DMS114 treated with DMSO at 0.1 percent for 48 hours (cell line): ENCODE data around the gene ZNF543.

Experiments
- DNase-seq: peaks from one replicate; lab custom pipeline; 2025; ENCODE audit not compliant: unreplicated experiment; lab: John Stamatoyannopoulos, UW

ZNF543 gene

DNA sequence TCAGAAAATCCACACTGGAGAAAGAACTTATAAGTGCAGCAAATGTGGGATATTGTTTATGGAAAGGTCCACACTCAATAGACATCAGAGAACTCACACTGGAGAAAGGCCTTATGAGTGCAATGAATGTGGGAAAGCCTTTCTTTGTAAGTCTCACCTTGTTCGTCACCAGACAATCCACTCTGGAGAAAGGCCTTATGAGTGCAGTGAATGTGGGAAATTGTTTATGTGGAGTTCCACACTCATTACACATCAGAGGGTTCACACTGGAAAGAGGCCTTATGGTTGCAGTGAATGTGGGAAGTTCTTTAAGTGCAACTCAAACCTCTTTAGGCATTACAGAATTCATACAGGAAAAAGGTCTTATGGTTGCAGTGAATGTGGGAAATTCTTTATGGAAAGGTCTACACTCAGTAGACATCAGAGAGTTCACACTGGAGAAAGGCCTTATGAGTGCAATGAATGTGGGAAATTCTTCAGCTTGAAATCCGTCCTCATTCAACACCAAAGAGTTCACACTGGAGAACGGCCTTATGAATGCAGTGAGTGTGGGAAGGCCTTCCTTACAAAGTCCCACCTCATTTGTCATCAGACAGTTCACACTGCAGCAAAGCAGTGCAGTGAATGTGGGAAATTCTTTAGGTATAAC is 57.4 kb downstream of the ZNF543 start:
- DNase-seq = no peak
